Activated CD8-positive, alpha-beta T cell treated with anti-CD3 and anti-CD28 coated beads, Interleukin-2, amount 10 ng/mL, durations not matched to agents 7 days and 5 days (primary cell): ENCODE results near the gene CMTM8. TPM values are rescaled to one million over a fixed set of nuclear protein-coding genes. Genes with fewer than 3 reads are reported as not detected.

Source experiments
- ATAC-seq: fragments of 150-1000 bp; cut with Tn5 transposase; one replicate; pipeline ENCODE4 v1.10.0; 2021; ENCODE audit warnings: moderate library complexity
- CTCF ChIA-PET: fragments of 350-600 bp; sonication (Branson Sonifier 250); formaldehyde crosslinking; loops from one replicate; lab custom pipeline; 2021; ENCODE audit warnings: antibody characterized with exemption; lab: Charles Lee
- POLR2A ChIA-PET: fragments of 350-600 bp; sonication (Branson Sonifier 250); formaldehyde crosslinking; loops from one replicate; lab custom pipeline; 2021; ENCODE audit warnings: antibody characterized with exemption; lab: Charles Lee
- DNase-seq: peaks from one replicate; pipeline ENCODE4 v3.0.0-alpha.2; 2020
- H3K27ac Mint-ChIP-seq: one replicate; pipeline ENCODE4 v1.8.0; 2021; ENCODE audit warnings: mild to moderate bottlenecking, mixed read lengths
- H3K27me3 Mint-ChIP-seq: one replicate; pipeline ENCODE4 v1.8.0; 2021; ENCODE audit warnings: low read depth, mixed read lengths
- H3K36me3 Mint-ChIP-seq: one replicate; pipeline ENCODE4 v1.8.0; 2021; ENCODE audit warnings: low read depth, mixed read lengths
- H3K4me1 Mint-ChIP-seq: one replicate; pipeline ENCODE4 v1.8.0; 2021; ENCODE audit warnings: low read depth, mixed read lengths
- H3K4me3 Mint-ChIP-seq: one replicate; pipeline ENCODE4 v1.8.0; 2021; ENCODE audit warnings: mild to moderate bottlenecking, mixed read lengths
- H3K9me3 Mint-ChIP-seq: one replicate; pipeline ENCODE4 v1.8.0; 2022; ENCODE audit warnings: mixed read lengths; ENCODE audit not compliant: insufficient read depth
- total RNA-seq, 2 experiments: library from RNA; stranded (reverse); gene quantifications; one replicate each; pipeline ENCODE4 v1.2.3, GENCODE V29; 2021

CMTM8 gene
- total RNA-seq, 2 experiments from 2014 or later = 2.1 TPM

- DNase-seq = no peak
- H3K27ac Mint-ChIP-seq = no peak overlapping the region
- peaks cover 22% of the 10 kb centered on the region for H3K4me1 Mint-ChIP-seq
- peaks cover 3% of the 10 kb centered on the region for H3K36me3 Mint-ChIP-seq
- POLR2A ChIA-PET = no interaction called here
- peaks cover 39% of the 10 kb centered on the region for H3K27me3 Mint-ChIP-seq
- no peak overlapping the region for H3K4me3 Mint-ChIP-seq
- no peak for ATAC-seq
- CTCF ChIA-PET = interaction anchor here (0.6 to 2.1 kb wide), 2 partner anchors 9 to 52 kb away, joined by 3 to 5 read pairs; no protein-coding TSS in a partner anchor
- H3K9me3 Mint-ChIP-seq = peaks cover 9% of the 10 kb centered on the region
These were observed 2.1 kb upstream of the CMTM8 start for GRCh38 chr3:32236377-32236776.

- Mint-ChIP-seq H3K27ac (no peak overlapping the region), H3K27me3 (peaks cover 39% of the 10 kb centered on the region), H3K4me1 (peaks cover 22% of the 10 kb centered on the region), H3K4me3 (peak overlapping the region; percentile 37), H3K36me3 (peaks cover 3% of the 10 kb centered on the region), H3K9me3 (peaks cover 9% of the 10 kb centered on the region)
- ChIA-PET POLR2A (no interaction called here), CTCF (interaction anchor here (3.9 to 4.7 kb wide), 2 partner anchors 51 to 98 kb away, joined by 23 to 30 read pairs; no protein-coding TSS in a partner anchor)
- no peak for ATAC-seq
- no peak for DNase-seq
These were observed 619 bp upstream of the CMTM8 start for GRCh38 chr3:32237670-32238452.

- ChIA-PET POLR2A (interaction anchor here (0.7 kb wide), 1 partner anchor 471 kb away, joined by 3 read pairs; no protein-coding TSS in a partner anchor), CTCF (interaction anchor here (0.7 to 4.7 kb wide), 28 partner anchors 9 to 256 kb away, joined by 3 to 30 read pairs (median 6); no protein-coding TSS in a partner anchor)
- no peak for DNase-seq
- Mint-ChIP-seq H3K4me3 (peak overlapping the region; percentile 78), H3K27ac (no peak overlapping the region), H3K4me1 (peaks cover 22% of the 10 kb centered on the region), H3K36me3 (peaks cover 3% of the 10 kb centered on the region), H3K9me3 (peaks cover 9% of the 10 kb centered on the region), H3K27me3 (peaks cover 36% of the 10 kb centered on the region)
- no peak for ATAC-seq
These were observed 1.1 kb downstream of the CMTM8 start for GRCh38 chr3:32239307-32240158.

- peaks cover 31% of the 10 kb centered on the region for H3K27me3 Mint-ChIP-seq
- H3K9me3 Mint-ChIP-seq = peaks cover 9% of the 10 kb centered on the region
- H3K36me3 Mint-ChIP-seq = peaks cover 3% of the 10 kb centered on the region
- H3K27ac Mint-ChIP-seq = no peak overlapping the region
- ChIA-PET CTCF (interaction anchor here (0.7 to 4.7 kb wide), 28 partner anchors 9 to 255 kb away, joined by 3 to 30 read pairs (median 6); no protein-coding TSS in a partner anchor), POLR2A (no interaction called here)
- H3K4me1 Mint-ChIP-seq = peaks cover 25% of the 10 kb centered on the region
- DNase-seq (peak; percentile 57), ATAC-seq (peak; percentile 55)
- H3K4me3 Mint-ChIP-seq = peak overlapping the region; percentile 78
These were observed 1.7 kb downstream of the CMTM8 start for GRCh38 chr3:32240159-32240545.

GRCh38 chr3:32241100-32241499 is 2.6 kb downstream of the CMTM8 start:
- H3K4me1 Mint-ChIP-seq = peaks cover 30% of the 10 kb centered on the region
- H3K27me3 Mint-ChIP-seq = peaks cover 28% of the 10 kb centered on the region
- no peak overlapping the region for H3K4me3 Mint-ChIP-seq
- peaks cover 9% of the 10 kb centered on the region for H3K9me3 Mint-ChIP-seq
- no peak overlapping the region for H3K27ac Mint-ChIP-seq
- DNase-seq (no peak), ATAC-seq (no peak)
- ChIA-PET CTCF (interaction anchor here (1.2 to 4.7 kb wide), 8 partner anchors 10 to 251 kb away, joined by 3 to 30 read pairs (median 10); no protein-coding TSS in a partner anchor), POLR2A (no interaction called here)
- peaks cover 3% of the 10 kb centered on the region for H3K36me3 Mint-ChIP-seq

GRCh38 chr3:32243519-32243918 is 5.0 kb downstream of the CMTM8 start:
- CTCF ChIA-PET = interaction anchor here (0.6 to 1.6 kb wide), 5 partner anchors 13 to 146 kb away, joined by 3 to 5 read pairs (median 3); no protein-coding TSS in a partner anchor
- Mint-ChIP-seq H3K36me3 (no peaks in the 10 kb centered on the region), H3K27ac (no peak overlapping the region), H3K27me3 (peaks cover 9% of the 10 kb centered on the region), H3K9me3 (no peaks in the 10 kb centered on the region), H3K4me3 (no peak overlapping the region), H3K4me1 (peaks cover 28% of the 10 kb centered on the region)
- ATAC-seq (no peak), DNase-seq (no peak)
- POLR2A ChIA-PET = no interaction called here

- peaks cover 3% of the 10 kb centered on the region for H3K27me3 Mint-ChIP-seq
- H3K27ac Mint-ChIP-seq = no peak overlapping the region
- no peaks in the 10 kb centered on the region for H3K36me3 Mint-ChIP-seq
- CTCF ChIA-PET = interaction anchor here (0.7 to 1.5 kb wide), 2 partner anchors 10 to 52 kb away, joined by 3 to 5 read pairs; no protein-coding TSS in a partner anchor
- peaks cover 21% of the 10 kb centered on the region for H3K4me1 Mint-ChIP-seq
- no peaks in the 10 kb centered on the region for H3K9me3 Mint-ChIP-seq
- POLR2A ChIA-PET = no interaction called here
- DNase-seq = no peak
- H3K4me3 Mint-ChIP-seq = no peak overlapping the region
- ATAC-seq = no peak
These were observed 6.7 kb downstream of the CMTM8 start for GRCh38 chr3:32245200-32245599.

DNA sequence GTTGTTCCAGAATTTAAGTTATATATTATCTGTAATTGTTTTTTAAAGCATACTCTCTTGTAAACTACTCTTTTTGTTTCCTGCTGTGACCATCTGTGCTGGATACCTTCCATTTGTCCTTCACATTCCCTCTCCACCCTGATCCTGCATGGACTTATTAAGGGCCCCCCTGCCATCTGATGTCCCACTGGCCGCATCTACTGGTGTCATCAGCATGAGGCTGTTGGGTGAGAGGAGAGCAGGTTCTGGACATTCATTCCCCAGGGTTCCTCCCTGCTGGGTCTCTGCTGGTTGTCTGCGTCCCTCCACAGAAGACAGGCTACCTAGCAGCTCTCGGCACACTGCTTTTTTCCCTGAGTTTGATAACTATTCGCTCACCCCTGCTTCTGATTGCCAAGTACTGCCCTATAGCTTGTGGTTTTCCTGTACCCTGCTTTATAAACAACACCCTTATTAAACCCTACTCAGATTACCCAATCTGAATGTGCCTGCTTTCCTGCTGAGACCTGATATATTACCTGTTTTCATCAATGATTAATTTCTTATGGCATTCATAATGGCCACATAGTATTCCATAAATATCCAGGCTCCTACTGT is 7.7 kb downstream of the CMTM8 start:
- Mint-ChIP-seq H3K4me3 (no peak overlapping the region), H3K36me3 (no peaks in the 10 kb centered on the region), H3K27ac (peak overlapping the region; percentile 19), H3K4me1 (peaks cover 18% of the 10 kb centered on the region), H3K9me3 (no peaks in the 10 kb centered on the region), H3K27me3 (peaks cover 3% of the 10 kb centered on the region)
- ChIA-PET CTCF (interaction anchor here (1.5 kb wide), 1 partner anchor 11 kb away, joined by 5 read pairs; no protein-coding TSS in a partner anchor), POLR2A (no interaction called here)
- DNase-seq (no peak), ATAC-seq (no peak)

GRCh38 chr3:32249184-32249782 is 10.8 kb downstream of the CMTM8 start:
- H3K4me1 Mint-ChIP-seq = peaks cover 18% of the 10 kb centered on the region
- no peak overlapping the region for H3K27ac Mint-ChIP-seq
- no peak overlapping the region for H3K4me3 Mint-ChIP-seq
- DNase-seq (no peak), ATAC-seq (no peak)
- no peaks in the 10 kb centered on the region for H3K9me3 Mint-ChIP-seq
- H3K36me3 Mint-ChIP-seq = peaks cover 1% of the 10 kb centered on the region
- ChIA-PET POLR2A (no interaction called here), CTCF (interaction anchor here (0.6 to 5.1 kb wide), 3 partner anchors 10 to 73 kb away, joined by 3 to 21 read pairs (median 3); partner anchors contain the start of gene CMTM8)
- H3K27me3 Mint-ChIP-seq = peaks cover 3% of the 10 kb centered on the region

DNA sequence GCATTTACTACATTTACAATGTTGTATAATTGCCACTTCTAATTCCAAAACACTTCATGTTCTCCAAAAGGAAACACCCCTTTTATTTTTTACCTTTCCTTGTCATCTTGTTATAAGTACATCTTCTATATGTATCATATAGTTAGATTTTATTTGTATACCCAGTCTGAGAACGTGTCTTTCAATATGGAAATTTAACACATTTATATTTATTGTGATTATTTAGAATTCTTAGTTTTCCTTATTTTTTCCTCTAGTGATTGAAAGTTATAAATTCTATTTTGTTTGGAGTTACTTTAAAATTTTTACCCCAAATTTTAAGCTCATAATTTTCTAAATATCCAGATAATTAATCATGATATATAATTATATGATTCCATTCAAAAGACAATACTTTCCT is 15.8 kb downstream of the CMTM8 start:
- Mint-ChIP-seq H3K27ac (no peak overlapping the region), H3K9me3 (peaks cover 5% of the 10 kb centered on the region), H3K36me3 (peaks cover 4% of the 10 kb centered on the region), H3K27me3 (no peaks in the 10 kb centered on the region), H3K4me3 (no peak overlapping the region), H3K4me1 (peaks cover 15% of the 10 kb centered on the region)
- DNase-seq (no peak), ATAC-seq (no peak)
- CTCF ChIA-PET = no interaction called here
- POLR2A ChIA-PET = no interaction called here

DNA sequence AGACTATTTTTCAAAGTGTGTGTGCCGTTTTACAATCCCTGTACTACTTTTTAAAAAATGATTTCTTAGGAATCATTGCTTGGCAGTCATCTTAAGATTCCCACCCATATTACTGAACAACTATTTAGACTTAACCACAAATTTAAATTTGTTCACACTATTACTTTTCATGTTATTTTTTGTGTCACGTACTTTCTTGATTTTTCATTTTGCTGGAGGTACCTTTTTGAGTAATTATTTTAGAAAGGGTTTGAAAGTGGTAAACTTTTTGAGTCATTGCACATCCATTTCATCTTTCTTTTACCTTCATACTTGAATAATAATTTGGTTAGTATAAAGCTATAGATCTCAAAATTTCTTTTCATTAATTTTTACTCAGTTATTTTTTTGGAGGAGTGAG is 16.9 kb downstream of the CMTM8 start:
- Mint-ChIP-seq H3K4me1 (peaks cover 9% of the 10 kb centered on the region), H3K27ac (no peak overlapping the region), H3K4me3 (no peak overlapping the region), H3K9me3 (peaks cover 5% of the 10 kb centered on the region), H3K36me3 (peaks cover 4% of the 10 kb centered on the region), H3K27me3 (no peaks in the 10 kb centered on the region)
- ChIA-PET POLR2A (no interaction called here), CTCF (no interaction called here)
- ATAC-seq (no peak), DNase-seq (no peak)
